Endodermal cell (in vitro differentiated cells): ENCODE measurements around the gene GPX3. TPM values are rescaled to one million over a fixed set of nuclear protein-coding genes. Genes with fewer than 3 reads are reported as not detected.
A peak's percentile ranks its signal among the peaks of the same experiment; 100 is the strongest.

Experiments used
- DNase-seq: peaks from one replicate; pipeline ENCODE4 v3.0.0-alpha.2; 2017
- H3K27ac ChIP-seq: 2 replicates; pipeline ENCODE4 v1.5.1; 2013; ENCODE audit warnings: mild to moderate bottlenecking, low read depth, low read length, moderate library complexity
- H3K27me3 ChIP-seq: 2 replicates; pipeline ENCODE4 v1.6.1; 2013; ENCODE audit warnings: mild to moderate bottlenecking, low read length, moderate library complexity; ENCODE audit not compliant: insufficient read depth, control insufficient read depth, poor library complexity, severe bottlenecking
- H3K36me3 ChIP-seq: 2 replicates; pipeline ENCODE4 v1.7.0; 2013; ENCODE audit warnings: mild to moderate bottlenecking, low read length, moderate library complexity; ENCODE audit not compliant: control insufficient read depth, insufficient read depth
- H3K4me1 ChIP-seq: one replicate; pipeline ENCODE4 v1.7.0; 2013; ENCODE audit warnings: low read length; ENCODE audit not compliant: control insufficient read depth, insufficient read depth
- H3K4me3 ChIP-seq: 2 replicates; pipeline ENCODE4 v1.5.1; 2013; ENCODE audit warnings: mild to moderate bottlenecking, low read length, moderate library complexity
- H3K9ac ChIP-seq: 2 replicates; pipeline ENCODE4 v1.6.1; 2013; ENCODE audit warnings: mild to moderate bottlenecking, low read length, moderate library complexity; ENCODE audit not compliant: poor library complexity, severe bottlenecking; ENCODE audit errors: extremely low read depth
- H3K9me3 ChIP-seq: 2 replicates; pipeline ENCODE4 v1.6.1; 2013; ENCODE audit warnings: mild to moderate bottlenecking, low read length, moderate library complexity; ENCODE audit not compliant: control insufficient read depth
- H3K27ac Mint-ChIP-seq: 2 replicates; pipeline ENCODE4 v1.8.0; 2020; ENCODE audit warnings: mixed read lengths
- H3K27me3 Mint-ChIP-seq: 2 replicates; pipeline ENCODE4 v1.8.0; 2021; ENCODE audit warnings: mild to moderate bottlenecking, mixed read lengths; ENCODE audit not compliant: insufficient read depth
- H3K36me3 Mint-ChIP-seq: 2 replicates; pipeline ENCODE4 v1.8.0; 2020; ENCODE audit warnings: low read depth, mixed read lengths
- H3K4me1 Mint-ChIP-seq: 2 replicates; pipeline ENCODE4 v1.8.0; 2020; ENCODE audit warnings: mixed read lengths
- H3K4me3 Mint-ChIP-seq: 2 replicates; pipeline ENCODE4 v1.8.0; 2020; ENCODE audit warnings: mild to moderate bottlenecking, moderate library complexity, mixed read lengths
- H3K9me3 Mint-ChIP-seq: 2 replicates; pipeline ENCODE4 v1.8.0; 2020; ENCODE audit warnings: mild to moderate bottlenecking, mixed read lengths
- WGBS, 2 experiments: methylation state at CpG; one replicate each; pipeline versions ENCODE4 v1.1.5 to v1.1.7; 2013; ENCODE audit warnings: missing lambda C conversion rate in 2 of 2, mixed read lengths in 1 of 2; ENCODE audit not compliant: insufficient coverage in 1 of 2, insufficient read length in 1 of 2; 5-methylcytosine and 5-hydroxymethylcytosine counted together
- total RNA-seq, 2 donors: library from RNA; stranded (reverse); fragmentation: NEBNext Ultra II Directional in 1 of 2; extraction: Animal tissue kit (Norgen Biotek cat#: 25700) in 1 of 2; gene quantifications; 2 replicates in 1 of 2; 3 replicates in 1 of 2; pipeline ENCODE4 v1.2.1, GENCODE V29; 2021
- TF ChIP-seq, protein P1 (sequence below): fragments of 200-600 bp; sonication (generic); conservative IDR thresholded peaks from 2 replicates; pipeline ENCODE4 v1.5.0; 2021; ENCODE audit warnings: antibody characterized with exemption, mild to moderate bottlenecking

GPX3 gene
- total RNA-seq, 2 donors from 2014 or later = 44.9 to 47.1 TPM

- no peaks in the 10 kb centered on the region for H3K4me1 Mint-ChIP-seq
- H3K4me3 Mint-ChIP-seq = no peak overlapping the region
- Histone ChIP-seq H3K4me1 (no peaks in the 10 kb centered on the region), H3K9me3 (no peaks in the 10 kb centered on the region), H3K27me3 (no peaks in the 10 kb centered on the region), H3K27ac (no peak overlapping the region), H3K4me3 (no peak overlapping the region), H3K36me3 (peaks cover 24% of the 10 kb centered on the region), H3K9ac (no peak overlapping the region)
- no peaks in the 10 kb centered on the region for H3K27me3 Mint-ChIP-seq
- no peak for DNase-seq
- 92 to 93% methylated on average over 2 to 6 of the region's 6 CpGs for WGBS, 2 experiments
- H3K36me3 Mint-ChIP-seq = peaks cover 19% of the 10 kb centered on the region
- TF ChIP-seq, protein P1, sequence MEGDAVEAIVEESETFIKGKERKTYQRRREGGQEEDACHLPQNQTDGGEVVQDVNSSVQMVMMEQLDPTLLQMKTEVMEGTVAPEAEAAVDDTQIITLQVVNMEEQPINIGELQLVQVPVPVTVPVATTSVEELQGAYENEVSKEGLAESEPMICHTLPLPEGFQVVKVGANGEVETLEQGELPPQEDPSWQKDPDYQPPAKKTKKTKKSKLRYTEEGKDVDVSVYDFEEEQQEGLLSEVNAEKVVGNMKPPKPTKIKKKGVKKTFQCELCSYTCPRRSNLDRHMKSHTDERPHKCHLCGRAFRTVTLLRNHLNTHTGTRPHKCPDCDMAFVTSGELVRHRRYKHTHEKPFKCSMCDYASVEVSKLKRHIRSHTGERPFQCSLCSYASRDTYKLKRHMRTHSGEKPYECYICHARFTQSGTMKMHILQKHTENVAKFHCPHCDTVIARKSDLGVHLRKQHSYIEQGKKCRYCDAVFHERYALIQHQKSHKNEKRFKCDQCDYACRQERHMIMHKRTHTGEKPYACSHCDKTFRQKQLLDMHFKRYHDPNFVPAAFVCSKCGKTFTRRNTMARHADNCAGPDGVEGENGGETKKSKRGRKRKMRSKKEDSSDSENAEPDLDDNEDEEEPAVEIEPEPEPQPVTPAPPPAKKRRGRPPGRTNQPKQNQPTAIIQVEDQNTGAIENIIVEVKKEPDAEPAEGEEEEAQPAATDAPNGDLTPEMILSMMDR = no peak
- H3K9me3 Mint-ChIP-seq = no peaks in the 10 kb centered on the region
- H3K27ac Mint-ChIP-seq = no peak overlapping the region
Measured at GRCh38 chr5:151055336-151055735, 34.9 kb downstream of the GPX3 start.

- 93 to 100% methylated on average over 18 to 25 of the region's 25 CpGs for WGBS, 2 experiments
- no peaks in the 10 kb centered on the region for H3K4me1 ChIP-seq
- H3K4me3 Mint-ChIP-seq = no peak overlapping the region
Measured at GRCh38 chr5:151056379-151057325, 36.3 kb downstream of the GPX3 start.

GRCh38 chr5:151058301-151058700 is 37.9 kb downstream of the GPX3 start:
- H3K4me3 ChIP-seq = no peak overlapping the region
- DNase-seq = no peak
- Mint-ChIP-seq H3K36me3 (peaks cover 35% of the 10 kb centered on the region), H3K27me3 (no peaks in the 10 kb centered on the region), H3K4me1 (no peaks in the 10 kb centered on the region), H3K4me3 (no peak overlapping the region), H3K9me3 (no peaks in the 10 kb centered on the region), H3K27ac (no peak overlapping the region)
- no peak overlapping the region for H3K9ac ChIP-seq
- no peaks in the 10 kb centered on the region for H3K9me3 ChIP-seq
- H3K36me3 ChIP-seq = peaks cover 32% of the 10 kb centered on the region
- no peaks in the 10 kb centered on the region for H3K27me3 ChIP-seq
- H3K4me1 ChIP-seq = no peaks in the 10 kb centered on the region
- TF ChIP-seq, protein P1 = peak; percentile 50
- WGBS, 2 experiments = 75% methylated on average over 4 to 5 of the region's 5 CpGs
- no peak overlapping the region for H3K27ac ChIP-seq

More at GRCh38 chr5:151056379-151057325, 36.3 kb downstream of the GPX3 start:
- no peak overlapping the region for H3K4me3 ChIP-seq
- no peak overlapping the region for H3K27ac ChIP-seq
- Mint-ChIP-seq H3K36me3 (peaks cover 21% of the 10 kb centered on the region), H3K4me1 (no peaks in the 10 kb centered on the region), H3K27me3 (no peaks in the 10 kb centered on the region), H3K27ac (no peak overlapping the region), H3K9me3 (no peaks in the 10 kb centered on the region)
- no peaks in the 10 kb centered on the region for H3K9me3 ChIP-seq
- H3K9ac ChIP-seq = no peak overlapping the region
- DNase-seq = no peak
- H3K27me3 ChIP-seq = no peaks in the 10 kb centered on the region
- TF ChIP-seq, protein P1 = no peak
- peaks cover 17% of the 10 kb centered on the region for H3K36me3 ChIP-seq
